GM13976 (cell line): ENCODE measurements around the gene OSBPL10.

Experiments used
- DNase-seq: peaks from one replicate; pipeline ENCODE4 v3.0.0; 2012; ENCODE audit warnings: low spot score
- in situ Hi-C: fragments of 300-500 bp; cut with MboI; formaldehyde crosslinking; loops from one replicate; pipeline ENCODE4 v1.12.0; 2022; ENCODE audit warnings: low sequenced_read_pairs, mixed read lengths, inconsistent platforms; ENCODE audit not compliant: unreplicated experiment
- TF ChIP-seq, protein P1 (sequence below): IDR thresholded peaks from 2 replicates; pipeline ENCODE4 v1.5.1; 2012; ENCODE audit warnings: borderline replicate concordance, mild to moderate bottlenecking; ENCODE audit not compliant: insufficient read depth; ENCODE audit errors: extremely low read depth, missing control alignments, control extremely low read depth

The OSBPL10 gene

DNA sequence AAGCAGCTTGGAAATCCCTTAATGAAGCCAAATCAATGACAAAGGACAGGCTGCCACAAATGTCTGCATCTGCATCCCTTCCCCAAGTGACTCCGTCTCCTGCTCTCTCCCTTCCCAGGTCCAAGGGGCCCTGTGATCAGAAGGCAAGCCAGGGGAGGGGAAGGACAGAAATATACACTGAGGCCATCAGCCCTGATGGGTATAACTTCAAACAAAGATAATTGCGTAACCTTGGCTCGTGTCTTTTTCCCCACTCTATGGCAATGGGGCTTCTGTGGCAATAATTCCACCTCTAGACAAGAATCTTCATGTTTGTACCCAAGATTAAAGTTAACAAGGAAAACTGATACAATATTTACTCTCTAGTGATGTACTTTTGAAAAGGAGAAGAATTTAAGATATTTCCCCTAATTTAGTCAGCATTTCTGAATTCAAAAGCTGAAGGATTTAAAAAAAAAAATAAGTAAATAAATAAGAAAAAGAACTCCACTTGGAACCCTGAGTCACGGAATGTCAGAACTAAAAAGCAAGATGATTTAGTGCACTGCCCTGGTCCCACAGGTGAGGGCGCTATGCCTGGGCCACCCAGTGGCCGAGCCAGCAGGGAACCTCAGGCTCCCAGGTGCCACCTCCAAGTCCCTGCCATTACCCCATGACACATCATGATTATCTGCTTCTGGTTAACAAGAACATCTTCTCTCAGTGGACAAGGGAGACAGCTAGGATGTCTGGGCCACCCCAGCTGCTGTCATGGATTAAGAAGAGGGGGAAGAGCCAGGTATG is 293.9 kb downstream of the OSBPL10 start:
- no peak for DNase-seq
- in situ Hi-C loops = no loop called here
- TF ChIP-seq, protein P1, sequence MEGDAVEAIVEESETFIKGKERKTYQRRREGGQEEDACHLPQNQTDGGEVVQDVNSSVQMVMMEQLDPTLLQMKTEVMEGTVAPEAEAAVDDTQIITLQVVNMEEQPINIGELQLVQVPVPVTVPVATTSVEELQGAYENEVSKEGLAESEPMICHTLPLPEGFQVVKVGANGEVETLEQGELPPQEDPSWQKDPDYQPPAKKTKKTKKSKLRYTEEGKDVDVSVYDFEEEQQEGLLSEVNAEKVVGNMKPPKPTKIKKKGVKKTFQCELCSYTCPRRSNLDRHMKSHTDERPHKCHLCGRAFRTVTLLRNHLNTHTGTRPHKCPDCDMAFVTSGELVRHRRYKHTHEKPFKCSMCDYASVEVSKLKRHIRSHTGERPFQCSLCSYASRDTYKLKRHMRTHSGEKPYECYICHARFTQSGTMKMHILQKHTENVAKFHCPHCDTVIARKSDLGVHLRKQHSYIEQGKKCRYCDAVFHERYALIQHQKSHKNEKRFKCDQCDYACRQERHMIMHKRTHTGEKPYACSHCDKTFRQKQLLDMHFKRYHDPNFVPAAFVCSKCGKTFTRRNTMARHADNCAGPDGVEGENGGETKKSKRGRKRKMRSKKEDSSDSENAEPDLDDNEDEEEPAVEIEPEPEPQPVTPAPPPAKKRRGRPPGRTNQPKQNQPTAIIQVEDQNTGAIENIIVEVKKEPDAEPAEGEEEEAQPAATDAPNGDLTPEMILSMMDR = peak; percentile 8

DNA sequence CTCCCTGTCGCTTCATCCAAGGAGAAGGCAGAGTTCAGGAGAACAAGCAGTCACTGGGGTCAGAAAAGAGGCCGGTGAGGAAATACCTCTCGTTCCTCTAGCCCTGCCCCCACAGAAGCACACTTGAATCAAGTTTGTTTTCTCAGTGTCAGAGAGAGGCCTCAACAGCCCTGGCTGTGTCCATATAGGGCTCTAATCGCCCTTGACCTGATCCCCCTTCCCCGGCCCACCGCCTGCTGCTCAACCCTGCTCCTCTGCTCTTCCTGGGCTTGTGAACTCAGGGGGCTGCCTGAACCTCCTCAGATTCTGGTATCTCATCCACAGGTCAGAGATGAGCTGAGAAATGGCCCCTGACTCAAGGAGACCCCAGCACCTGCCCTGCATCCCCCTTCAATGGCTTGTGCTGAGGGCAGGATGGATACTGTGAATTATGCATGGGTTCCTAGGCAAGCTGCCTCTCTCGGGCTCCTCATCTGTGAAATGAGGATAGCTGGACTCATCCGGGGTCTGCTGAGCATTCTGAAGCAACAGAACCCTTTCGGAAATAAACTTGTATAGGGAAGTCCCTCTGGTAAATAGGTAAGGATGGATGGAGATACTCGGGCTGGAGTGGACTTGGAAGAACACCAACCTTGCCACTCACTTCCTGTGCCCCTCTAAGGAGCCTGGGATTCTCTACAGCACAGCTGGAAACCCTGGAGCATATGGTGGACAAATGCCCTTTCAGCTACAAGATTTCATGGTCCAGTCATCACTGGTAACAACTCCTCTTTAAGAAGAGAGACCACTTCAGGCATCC is 300.8 kb downstream of the OSBPL10 start:
- in situ Hi-C loops = no loop called here
- no peak for DNase-seq
- TF ChIP-seq, protein P1 = no peak

DNA sequence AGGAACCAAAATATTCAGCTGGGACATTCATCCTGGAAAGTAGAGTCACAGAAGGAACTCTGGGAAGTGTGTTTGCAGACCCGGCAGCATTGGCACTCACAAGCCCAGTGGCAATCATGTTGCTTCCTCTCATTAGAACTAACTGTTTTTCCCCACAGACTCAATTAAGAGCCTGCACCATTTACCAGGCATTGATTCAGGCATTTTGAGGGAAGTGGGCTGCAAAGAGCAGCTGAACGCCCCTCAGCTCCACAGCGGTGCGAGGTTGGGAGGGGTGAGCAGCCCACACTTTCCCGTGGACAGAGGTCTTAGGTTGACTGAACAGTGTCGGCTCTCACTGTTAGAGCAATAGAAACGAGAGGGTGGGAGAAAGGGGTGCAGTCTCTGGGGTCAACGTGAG is 304.5 kb downstream of the OSBPL10 start:
- DNase-seq = no peak
- TF ChIP-seq, protein P1 = no peak
- in situ Hi-C loops = no loop called here

GRCh38 chr3:31673950-31674349 is 307.1 kb downstream of the OSBPL10 start:
- in situ Hi-C loops = no loop called here
- TF ChIP-seq, protein P1 = no peak
- DNase-seq = no peak

DNA sequence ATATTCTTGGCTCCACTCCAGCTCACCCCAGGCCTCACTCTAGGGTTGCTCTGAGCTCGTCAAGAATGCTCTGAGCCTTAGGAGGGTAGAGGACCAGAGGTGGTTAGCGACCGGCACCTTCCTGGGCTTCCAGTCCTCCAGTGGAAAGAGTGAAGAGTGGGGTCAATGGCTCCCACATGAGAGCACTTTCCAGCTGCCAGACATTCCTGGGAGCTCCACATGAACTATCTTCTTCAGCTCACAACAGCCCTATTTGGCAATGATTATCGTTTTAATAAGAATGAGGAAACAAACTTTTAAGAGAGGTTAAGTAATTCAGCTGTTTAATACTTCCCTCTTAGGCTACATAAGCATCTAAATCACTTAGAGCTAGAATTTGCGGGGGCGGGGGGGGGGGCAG is 309.1 kb downstream of the OSBPL10 start:
- TF ChIP-seq, protein P1 = no peak
- in situ Hi-C loops = no loop called here
- peak; percentile 0 for DNase-seq

- in situ Hi-C loops = no loop called here
- TF ChIP-seq, protein P1 = no peak
- peak; percentile 2 for DNase-seq
These were observed 309.6 kb downstream of the OSBPL10 start for GRCh38 chr3:31671451-31671850.
